Measurements from ENCODE around the gene STAT3.

- TF ChIP-seq EZH2 (IDR thresholded peaks at IDR 0.05; ENCODE audit: low read depth) (no peak), CTCF (conservative IDR thresholded peaks at IDR 0.05) (no peak)
Measured at GRCh38 chr17:42422412-42422957, 34.2 kb upstream of the STAT3 start.

All from PC-9 (cell line).